Renal cortex interstitium (tissue), 11 donors: ENCODE measurements around the gene CDH23. TPM values are rescaled to one million over a fixed set of nuclear protein-coding genes. Genes with fewer than 3 reads are reported as not detected.
"Not testable (repeated sequence)": the region's sequence is repeated elsewhere in the genome, so short reads cannot be mapped to it uniquely, and the experiment has no call there.

Experiments
- DNase-seq, 11 donors: peaks; one replicate each; pipeline ENCODE4 v3.0.0-alpha.2; 2013; ENCODE audit warnings: low read depth in 9 of 11, low spot score in 4 of 11; ENCODE audit errors: extremely low read depth in 1 of 11
- polyA plus RNA-seq, 3 donors: library from polyadenylated mRNA; unstranded; fragments of 120-200 nt; gene quantifications; one replicate each; pipeline ENCODE4 v1.2.1, GENCODE V29; 2013; ENCODE audit not compliant: insufficient read length in 3 of 3

CDH23 gene
- polyA plus RNA-seq, 3 donors = 0.78 to 2.1 (median 1.0) TPM

DNA sequence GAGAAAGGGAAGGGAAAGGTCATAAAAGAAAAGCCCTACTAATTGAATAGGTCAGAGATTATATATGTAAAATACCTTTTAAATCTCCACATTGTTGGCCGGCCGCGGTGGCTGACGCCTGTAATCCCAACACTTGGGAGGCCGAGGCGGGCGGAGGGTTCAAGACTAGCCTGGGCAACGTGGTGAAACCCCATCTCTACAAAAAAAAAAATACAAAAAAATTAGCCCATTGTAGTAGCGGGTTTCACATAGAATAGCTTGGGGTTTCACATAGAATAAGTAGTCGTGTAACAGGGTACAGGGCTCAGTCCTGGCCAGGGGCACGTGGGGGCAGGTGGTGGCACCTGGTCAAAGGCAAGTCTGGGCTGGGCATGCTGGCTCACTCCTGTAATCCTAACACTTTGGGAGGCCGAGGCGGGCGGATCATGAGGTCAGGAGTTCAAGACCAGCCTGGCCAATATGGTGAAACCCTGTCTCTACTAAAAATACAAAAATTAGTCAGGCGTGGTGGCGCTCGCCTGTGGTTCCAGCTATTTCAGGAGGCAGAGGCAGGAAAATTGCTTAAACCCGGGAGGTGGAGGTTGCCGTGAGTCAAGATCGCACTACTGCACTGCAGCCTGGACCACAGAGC, 454.9 kb downstream of the CDH23 start:
- DNase-seq = not testable (repeated sequence)

DNA sequence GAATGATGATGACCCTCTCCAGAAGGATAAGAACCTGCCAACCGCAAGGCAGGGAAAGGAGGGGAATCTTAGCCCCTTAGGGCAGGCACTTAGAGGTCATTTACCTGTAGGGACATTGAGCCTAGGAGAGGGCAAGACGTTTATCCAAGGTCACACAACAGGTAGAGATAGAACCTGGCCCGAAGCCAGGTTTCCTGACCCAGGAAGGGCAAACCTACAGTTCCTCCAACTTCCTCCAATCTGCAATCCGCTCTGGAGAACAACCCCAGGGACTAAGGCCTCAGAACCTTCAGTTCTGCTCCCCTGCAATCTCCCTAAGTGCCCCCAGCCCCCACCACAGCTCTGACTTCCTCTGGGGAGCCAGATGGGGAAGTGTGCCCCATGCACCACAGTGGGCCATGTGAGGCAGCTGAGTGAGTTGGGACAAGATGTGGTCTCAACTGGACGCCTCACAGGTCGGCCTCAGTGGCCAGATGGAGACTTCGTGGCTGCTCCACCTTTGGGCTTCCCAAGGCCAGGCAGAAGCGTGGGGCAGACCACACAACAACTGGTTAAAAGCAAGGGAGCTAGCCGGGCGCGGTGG, 455.7 kb downstream of the CDH23 start:
- DNase-seq = no peak

DNA sequence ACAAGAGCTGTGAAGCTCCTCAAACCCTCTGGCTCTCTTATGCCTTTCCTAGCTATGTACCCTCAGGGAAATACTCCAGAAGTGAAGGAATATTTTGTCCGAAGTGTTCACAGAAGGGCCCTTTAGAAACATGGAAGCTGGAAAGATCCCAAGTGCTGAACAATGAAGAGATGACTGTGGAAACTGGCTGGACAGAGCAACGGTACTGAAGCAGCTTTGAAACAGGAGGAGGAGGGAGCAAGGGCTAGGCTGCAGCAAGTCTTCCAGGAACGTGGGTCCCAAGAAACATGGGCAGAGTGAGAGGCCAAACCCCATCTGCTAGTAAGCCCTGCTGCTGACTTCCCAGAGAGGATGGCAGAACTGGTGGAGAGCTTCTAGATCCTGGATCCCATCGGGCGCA, 457.3 kb downstream of the CDH23 start:
- no peak for DNase-seq

DNA sequence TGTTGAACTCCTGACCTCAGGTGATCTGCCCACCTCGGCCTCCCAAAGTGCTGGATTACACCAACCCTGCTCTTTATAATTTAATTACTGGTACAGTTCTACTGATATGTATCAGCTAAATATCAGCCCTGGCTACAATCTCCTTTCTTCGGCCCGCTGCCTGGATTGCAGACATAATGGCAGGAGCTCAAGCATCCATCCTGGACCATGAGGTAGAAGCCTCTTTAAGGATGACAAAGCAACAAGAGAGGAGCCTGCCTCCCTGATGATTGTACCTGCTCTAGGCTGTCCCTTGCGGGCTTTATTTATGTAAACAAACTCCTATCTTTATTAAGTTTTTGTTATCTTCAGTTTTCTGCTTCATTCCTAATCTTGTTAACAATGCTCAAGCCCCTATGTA, 459.9 kb downstream of the CDH23 start:
- DNase-seq = no peak

DNA sequence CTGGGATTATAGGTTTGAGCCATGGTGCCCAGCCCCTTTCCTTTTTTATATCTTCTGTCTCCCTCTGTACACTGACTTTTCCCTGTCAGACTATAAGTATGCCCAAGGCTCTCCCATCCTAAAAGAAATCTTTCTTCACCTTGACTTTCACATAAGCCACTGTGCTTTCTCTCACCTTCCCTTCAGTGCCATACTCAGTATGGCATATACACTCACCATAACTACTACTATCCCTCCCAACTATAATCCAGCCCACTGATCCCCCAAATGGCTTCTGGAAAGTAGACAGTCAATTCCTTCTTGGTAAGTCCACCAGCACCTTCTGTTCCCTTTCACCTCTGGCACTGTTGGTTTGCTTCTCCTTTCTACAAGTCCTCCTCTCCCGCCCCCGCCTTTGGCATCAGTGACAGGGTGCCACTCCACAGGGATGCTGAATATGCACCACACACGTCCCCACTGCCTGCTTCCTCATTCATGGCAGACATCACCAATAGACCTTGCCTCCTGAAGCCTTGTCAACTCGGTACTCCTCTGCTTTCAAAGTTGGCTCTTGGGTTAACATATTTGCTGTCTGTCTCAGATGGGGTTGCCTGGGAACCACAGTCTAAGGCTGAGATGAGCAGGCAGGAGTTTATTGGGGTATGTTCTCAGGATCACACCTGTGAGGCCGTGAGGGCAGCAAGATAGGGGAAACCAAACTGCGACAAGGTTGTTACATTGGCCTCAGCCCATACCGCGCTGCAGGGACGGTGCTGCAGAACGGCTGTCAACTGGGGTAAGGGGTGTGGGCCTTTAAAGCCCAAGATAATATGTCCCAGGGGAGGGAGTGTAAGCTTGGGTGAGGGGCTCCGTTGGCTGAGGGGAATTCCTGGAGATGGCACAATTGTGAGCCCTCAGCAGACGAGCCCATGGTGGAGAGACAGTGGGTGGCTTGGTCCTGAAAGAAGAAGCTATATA, 461.5 kb downstream of the CDH23 start:
- DNase-seq = no peak

DNA sequence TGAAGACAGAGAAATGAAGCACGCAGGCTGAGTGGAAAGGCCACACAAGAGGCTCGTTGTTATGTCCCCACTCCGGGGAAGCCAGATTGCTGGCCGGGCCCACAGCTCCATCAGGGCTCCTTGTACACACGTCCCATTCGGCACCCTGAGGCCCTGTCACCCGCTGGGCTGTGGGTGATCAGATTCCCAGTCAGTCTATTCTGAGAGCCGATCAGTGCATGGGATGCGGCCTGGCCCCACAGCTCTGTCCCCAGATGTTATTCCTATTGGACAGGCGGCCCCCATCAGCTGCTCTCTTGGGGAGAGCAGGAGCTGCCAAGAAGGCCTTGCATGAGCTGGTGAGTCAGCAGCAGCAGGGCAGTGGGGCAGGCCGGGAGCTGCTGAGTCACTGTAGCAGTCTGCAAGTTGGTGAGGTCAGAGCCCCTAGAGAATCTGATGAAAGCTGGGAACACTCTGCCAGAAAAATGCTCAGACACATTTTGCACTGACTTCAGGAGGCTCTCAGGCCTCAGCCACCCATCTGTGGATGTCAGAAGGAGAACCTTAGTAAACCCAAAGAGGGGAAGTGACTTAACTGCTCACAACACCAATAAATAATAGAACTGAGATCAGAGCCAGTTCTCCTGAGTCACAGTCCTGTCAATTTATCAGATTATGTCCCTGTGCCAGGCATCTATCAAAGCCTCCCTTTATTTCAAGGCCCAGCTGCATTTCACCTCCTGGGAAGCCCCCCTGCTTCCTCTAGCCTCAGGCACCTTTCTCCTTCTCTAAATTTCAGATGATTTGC, 463.7 kb downstream of the CDH23 start:
- peak in 5 of 11 donors; percentile 55 to 72 (median 69) for DNase-seq

DNA sequence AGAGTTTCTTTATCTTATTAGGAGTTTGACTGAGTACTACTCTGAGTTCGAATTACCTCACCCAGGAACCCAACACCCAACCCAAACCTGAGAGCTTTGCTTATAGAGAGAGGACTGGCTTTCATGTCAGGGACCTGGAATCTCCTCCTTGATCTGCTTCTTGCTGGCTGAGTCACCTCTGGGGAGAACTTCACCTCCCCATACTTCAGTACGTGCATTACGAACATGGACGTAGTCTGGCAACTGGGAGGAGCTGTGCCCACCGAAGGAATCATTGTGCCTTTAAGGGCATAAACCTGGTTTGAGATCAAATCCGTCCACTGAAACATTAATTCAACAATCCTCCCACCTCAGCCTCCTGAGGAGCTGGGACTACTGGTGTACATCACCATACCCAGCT, 466.5 kb downstream of the CDH23 start:
- DNase-seq = no peak

DNA sequence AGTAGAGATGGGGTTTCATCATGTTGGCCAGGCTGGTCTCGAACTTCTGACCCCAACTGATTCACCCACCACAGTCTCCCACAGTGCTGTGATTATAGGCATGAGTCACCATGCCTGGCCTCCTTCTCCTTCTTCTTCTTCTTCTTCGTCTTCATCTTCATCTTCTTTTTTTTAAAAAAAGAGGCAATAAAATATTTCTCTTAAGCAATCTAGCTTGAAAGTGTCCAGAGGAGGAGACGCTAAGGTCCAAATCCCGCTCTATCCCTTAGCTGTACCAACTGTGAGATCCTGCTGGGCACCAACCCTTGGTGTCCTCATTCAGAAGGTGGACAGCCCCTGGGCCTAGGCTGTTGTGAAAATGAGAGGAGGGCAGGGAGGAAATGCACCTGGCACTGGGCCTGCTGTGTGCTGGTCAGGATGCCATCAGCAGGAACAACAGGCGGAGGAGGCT, 468.2 kb downstream of the CDH23 start:
- no peak for DNase-seq

Other genes starting within 250 kb of the CDH23 start
- gene UNC5B, start 184.3 kb upstream of the CDH23 start, polyA plus RNA-seq = 10 to 100 TPM; 42.2 to 58.4 (median 50.9) TPM
- 1 to 10 TPM; 6.6 to 8.7 (median 8.4) TPM for gene SLC29A3, start 77.7 kb upstream of the CDH23 start, polyA plus RNA-seq